ENCODE data around the gene ZFP3.

DNA sequence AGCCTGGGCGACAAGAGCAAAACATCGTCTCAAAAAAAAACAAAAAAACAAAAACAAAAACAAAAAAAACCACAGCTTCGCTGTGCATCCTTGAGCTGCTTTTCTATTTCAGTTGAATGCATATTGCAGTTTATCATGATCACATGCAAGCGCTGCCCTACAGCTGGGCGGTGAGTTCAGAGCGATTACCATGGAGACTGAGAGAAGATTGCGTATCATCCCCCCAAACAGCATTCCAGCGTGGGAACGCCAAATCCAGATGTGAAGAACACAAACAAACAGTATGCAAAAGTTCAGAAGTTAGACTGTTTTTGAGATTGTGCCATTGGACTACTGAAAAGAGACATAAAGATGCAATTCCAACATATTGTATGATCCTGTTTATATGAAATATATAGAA, 28.0 kb upstream of the ZFP3 start:
- TF ChIP-seq, protein P1, sequence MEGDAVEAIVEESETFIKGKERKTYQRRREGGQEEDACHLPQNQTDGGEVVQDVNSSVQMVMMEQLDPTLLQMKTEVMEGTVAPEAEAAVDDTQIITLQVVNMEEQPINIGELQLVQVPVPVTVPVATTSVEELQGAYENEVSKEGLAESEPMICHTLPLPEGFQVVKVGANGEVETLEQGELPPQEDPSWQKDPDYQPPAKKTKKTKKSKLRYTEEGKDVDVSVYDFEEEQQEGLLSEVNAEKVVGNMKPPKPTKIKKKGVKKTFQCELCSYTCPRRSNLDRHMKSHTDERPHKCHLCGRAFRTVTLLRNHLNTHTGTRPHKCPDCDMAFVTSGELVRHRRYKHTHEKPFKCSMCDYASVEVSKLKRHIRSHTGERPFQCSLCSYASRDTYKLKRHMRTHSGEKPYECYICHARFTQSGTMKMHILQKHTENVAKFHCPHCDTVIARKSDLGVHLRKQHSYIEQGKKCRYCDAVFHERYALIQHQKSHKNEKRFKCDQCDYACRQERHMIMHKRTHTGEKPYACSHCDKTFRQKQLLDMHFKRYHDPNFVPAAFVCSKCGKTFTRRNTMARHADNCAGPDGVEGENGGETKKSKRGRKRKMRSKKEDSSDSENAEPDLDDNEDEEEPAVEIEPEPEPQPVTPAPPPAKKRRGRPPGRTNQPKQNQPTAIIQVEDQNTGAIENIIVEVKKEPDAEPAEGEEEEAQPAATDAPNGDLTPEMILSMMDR (IDR thresholded peaks at IDR 0.05): no peak
- no peak for TF ChIP-seq POLR2A (IDR thresholded peaks at IDR 0.05)
